Measurements from ENCODE around the gene AP3D1.
A peak's percentile ranks its signal among the peaks of the same experiment; 100 is the strongest.

Gene AP3D1

DNA sequence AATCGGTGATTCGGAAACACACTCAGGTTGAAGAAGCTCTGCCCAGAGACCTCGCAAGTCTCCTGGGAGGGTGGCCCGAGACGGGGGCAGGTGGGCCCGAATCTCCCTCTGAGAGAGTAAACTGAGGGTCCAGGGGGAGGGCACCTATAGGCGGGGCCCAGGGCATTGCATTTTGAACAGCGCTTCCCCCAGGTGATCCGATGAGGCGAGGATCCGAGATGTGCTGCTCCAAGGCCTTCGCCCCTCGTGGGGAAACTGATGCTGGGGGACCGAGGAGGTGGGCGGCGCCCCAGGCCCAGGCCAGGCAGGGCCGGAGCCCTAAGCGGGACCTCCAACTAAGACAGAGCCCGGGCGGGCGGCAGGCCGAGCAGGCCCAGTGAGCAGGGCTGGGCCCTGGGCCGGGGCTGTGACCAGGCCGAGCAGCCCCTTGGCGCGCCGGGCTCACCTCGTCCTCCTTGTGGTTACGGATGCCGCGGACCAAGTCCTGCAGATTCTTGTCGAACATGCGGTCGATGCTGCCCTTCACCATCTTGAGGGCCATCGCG is 500 bp downstream of the AP3D1 start:
- TF ChIP-seq, protein P1, sequence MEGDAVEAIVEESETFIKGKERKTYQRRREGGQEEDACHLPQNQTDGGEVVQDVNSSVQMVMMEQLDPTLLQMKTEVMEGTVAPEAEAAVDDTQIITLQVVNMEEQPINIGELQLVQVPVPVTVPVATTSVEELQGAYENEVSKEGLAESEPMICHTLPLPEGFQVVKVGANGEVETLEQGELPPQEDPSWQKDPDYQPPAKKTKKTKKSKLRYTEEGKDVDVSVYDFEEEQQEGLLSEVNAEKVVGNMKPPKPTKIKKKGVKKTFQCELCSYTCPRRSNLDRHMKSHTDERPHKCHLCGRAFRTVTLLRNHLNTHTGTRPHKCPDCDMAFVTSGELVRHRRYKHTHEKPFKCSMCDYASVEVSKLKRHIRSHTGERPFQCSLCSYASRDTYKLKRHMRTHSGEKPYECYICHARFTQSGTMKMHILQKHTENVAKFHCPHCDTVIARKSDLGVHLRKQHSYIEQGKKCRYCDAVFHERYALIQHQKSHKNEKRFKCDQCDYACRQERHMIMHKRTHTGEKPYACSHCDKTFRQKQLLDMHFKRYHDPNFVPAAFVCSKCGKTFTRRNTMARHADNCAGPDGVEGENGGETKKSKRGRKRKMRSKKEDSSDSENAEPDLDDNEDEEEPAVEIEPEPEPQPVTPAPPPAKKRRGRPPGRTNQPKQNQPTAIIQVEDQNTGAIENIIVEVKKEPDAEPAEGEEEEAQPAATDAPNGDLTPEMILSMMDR (IDR thresholded peaks at IDR 0.05; ENCODE audit: low read depth, low read length, missing control alignments): no peak
- peak overlapping the region; percentile 99 for H3K4me3 ChIP-seq (ENCODE audit: low read depth, low read length)
- DNase-seq (ENCODE audit: low read depth): no peak

DNA sequence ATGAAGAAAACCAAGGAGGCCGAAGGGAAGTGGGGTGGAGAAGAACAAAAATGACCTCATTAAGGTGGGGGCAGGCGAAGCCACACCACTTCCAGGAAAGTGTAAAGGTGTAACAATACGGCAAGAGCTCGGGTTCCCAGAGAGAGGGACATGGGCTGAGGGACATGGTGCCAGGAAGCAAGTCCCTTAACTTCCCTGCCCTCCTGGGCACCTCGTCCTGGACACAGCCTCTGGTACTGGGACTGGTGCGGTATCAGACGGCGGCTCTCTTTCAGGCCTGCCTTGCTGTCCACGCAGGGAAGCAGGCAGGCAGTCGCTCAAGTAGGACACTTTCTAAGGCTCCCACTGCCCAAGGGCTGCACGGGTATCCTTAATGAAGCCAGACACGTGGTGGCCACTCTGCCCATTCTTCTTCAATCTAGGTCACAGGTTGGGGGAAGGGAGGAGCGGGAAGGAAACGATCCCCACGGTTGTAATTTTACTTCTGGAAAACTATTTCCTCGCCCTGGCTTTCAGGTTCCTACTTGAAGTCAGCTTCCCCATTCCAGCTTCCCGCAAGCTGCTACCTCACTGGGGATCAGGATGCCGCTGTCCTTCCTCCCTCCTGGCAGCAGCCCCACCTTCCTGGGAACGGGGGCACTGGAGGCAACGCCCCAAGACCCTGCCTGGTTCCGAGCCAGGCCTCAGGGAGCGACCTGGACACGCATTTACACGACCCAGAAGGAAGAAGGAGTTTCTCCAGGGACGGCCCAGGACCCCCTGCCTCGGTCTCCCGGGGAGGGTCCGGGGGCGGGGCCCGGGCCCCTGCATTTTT is 1.2 kb downstream of the AP3D1 start:
- no peak for DNase-seq (ENCODE audit: low read depth)
- TF ChIP-seq, protein P1 (IDR thresholded peaks at IDR 0.05; ENCODE audit: low read depth, low read length, missing control alignments): no peak
- peak overlapping the region; percentile 99 for H3K4me3 ChIP-seq (ENCODE audit: low read depth, low read length)

DNA sequence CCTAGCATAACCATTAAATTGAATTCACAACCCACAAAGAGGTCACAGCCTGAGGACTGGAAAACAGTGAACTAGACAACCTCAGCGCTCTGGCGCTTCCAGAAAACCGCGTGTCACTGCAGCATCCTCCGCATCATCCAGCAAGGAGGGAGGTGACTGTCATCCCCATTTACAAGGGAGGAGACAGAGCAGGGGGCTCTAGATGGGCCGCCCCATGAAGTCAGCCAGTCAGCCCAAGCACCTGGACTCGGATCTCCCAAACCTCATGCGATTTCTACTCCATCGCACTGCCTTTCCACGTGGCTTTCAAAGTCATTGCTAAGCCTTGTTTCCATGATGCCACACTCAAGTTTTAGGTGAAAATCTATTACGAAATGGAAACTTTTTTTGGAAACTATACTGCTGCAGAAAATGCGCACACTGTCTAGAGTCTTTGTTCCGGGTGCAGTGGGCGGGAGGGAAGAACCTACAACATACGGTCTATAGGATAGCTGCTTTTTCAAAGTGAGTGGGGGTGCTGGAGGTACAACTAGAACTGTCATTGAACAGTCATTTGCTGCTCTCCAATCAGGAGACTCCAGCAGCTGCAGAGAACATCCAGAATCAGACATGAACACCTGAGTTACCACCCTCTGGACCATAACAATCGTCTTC is 2.8 kb downstream of the AP3D1 start:
- TF ChIP-seq, protein P1 (IDR thresholded peaks at IDR 0.05; ENCODE audit: low read depth, low read length, missing control alignments): no peak
- peak overlapping the region; percentile 14; the same call in 1 of the 2 replicates for H3K4me3 ChIP-seq (ENCODE audit: low read depth, low read length)
- DNase-seq (ENCODE audit: low read depth): no peak

DNA sequence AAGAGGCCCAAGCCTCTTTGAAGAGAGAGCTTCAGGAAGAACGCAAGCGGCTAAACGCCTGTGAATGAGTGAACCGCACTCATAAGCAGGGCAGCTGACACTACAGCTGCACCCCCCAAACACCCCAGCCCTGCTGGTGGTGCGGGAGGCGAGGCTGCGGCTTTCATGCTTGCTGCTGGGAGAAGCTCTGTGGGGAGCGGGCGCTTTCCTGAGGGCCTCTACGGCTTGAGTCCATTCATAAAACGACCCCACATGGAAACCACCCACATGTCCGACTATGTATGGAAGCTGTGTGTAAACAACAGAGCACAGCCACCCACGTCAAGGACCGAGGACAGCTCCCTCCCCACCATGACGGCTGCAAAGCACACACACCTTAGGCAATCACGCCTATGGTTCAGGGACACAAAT is 5.5 kb downstream of the AP3D1 start:
- DNase-seq (ENCODE audit: low read depth): no peak
- TF ChIP-seq, protein P1 (IDR thresholded peaks at IDR 0.05; ENCODE audit: low read depth, low read length, missing control alignments): no peak
- H3K4me3 ChIP-seq (ENCODE audit: low read depth, low read length): no peak overlapping the region

DNA sequence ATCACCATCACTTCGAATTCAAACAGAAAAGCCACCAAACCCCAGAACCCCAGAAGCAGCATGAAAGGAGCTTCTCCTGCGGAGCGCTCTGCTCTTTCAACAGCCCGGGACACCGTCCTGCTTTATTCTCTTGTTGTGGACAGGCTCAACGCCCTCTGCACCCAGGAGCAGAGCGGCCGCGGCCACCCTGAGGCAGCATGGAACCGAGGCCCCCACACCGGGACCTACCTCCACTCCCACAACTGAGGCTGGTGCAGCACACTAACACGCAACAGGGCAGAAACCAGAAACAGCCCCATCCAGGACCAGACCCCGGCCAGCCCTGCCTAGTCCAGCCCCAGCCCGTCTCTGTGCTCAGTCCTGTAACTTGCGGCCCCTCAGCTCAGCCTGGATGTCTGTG is 7.2 kb downstream of the AP3D1 start:
- no peak for DNase-seq (ENCODE audit: low read depth)
- TF ChIP-seq, protein P1 (IDR thresholded peaks at IDR 0.05; ENCODE audit: low read depth, low read length, missing control alignments): no peak
- H3K4me3 ChIP-seq (ENCODE audit: low read depth, low read length): no peak overlapping the region

DNA sequence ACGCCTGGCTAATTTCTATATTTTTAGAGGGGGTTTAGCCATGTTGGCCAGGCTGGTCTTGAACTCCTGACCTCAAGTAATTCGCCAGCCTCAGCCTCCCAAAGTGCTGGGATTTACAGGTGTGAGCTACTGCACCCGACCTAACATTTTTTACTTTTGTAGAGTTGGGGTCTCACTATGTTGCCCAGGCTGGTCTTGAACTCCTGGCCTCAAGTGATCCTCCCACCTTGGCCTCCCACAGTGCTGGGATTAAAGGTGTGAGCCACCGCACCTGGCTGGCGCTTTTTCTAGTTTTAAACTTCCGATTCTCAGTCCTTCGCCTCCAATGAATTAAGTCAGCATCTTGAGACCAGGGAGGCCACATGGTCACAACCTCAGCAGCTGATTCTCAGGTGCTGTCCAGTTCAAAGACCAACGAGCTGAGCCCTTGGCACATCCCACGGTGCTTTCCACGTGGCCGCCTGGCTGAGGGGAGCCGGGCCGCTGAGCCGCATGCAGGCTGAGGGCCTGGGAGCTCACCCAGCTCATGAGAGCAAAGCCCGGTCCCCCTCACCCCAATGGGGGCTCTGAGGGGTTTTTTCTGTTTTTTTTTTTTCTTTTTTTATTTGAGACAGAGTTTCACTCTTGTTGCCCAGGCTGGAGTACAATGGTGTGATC is 9.1 kb downstream of the AP3D1 start:
- H3K4me3 ChIP-seq (ENCODE audit: low read depth, low read length): no peak overlapping the region
- DNase-seq (ENCODE audit: low read depth): no peak
- TF ChIP-seq, protein P1 (IDR thresholded peaks at IDR 0.05; ENCODE audit: low read depth, low read length, missing control alignments): no peak

Measured in GM12864 (cell line).